HCT116 (cell line): ENCODE measurements around the gene FAM120A. TPM values are rescaled to one million over a fixed set of nuclear protein-coding genes. Genes with fewer than 3 reads are reported as not detected.

Source experiments
- ATAC-seq: fragments of 200-7000 bp; cut with Tn5 transposase; 2 replicates; pipeline ENCODE4 v1.9.1; 2020; ENCODE audit warnings: mild to moderate bottlenecking, moderate library complexity
- BruUV-seq: library from RNA; stranded (reverse); fragments of 400-500 nt; replicated peaks from 2 replicates; lab custom pipeline; 2021; lab: Mats Ljungman, UMichigan
- CTCF ChIA-PET: fragments of 300-600 bp; sonication (Branson Sonifier 250); formaldehyde crosslinking; loops from one replicate; lab custom pipeline; 2021; ENCODE audit warnings: antibody characterized with exemption; lab: Charles Lee
- POLR2A ChIA-PET: fragments of 300-600, 350-600 bp; sonication (Branson Sonifier 250); formaldehyde crosslinking; loops from one replicate; lab custom pipeline; 2021; ENCODE audit warnings: antibody characterized with exemption; lab: Charles Lee
- RAD21 ChIA-PET, 2 experiments: fragments of 300-600 bp; sonication (Branson Sonifier 250); formaldehyde crosslinking; loops; one replicate each; lab custom pipeline; 2023; ENCODE audit warnings: low total read pairs in 2 of 2; ENCODE audit not compliant: uncharacterized antibody in 2 of 2, unreplicated experiment in 2 of 2, low non-redundant PET in 1 of 2; lab: Charles Lee
- DNase-seq: peaks from one replicate; pipeline ENCODE4 v3.0.0-alpha.2; 2010; ENCODE audit warnings: low read depth, low spot score
- H2AFZ ChIP-seq: fragments of 200-600 bp; shearing (Covaris generic), sonication (generic); 2 replicates; pipeline ENCODE4 v1.6.1; 2017; ENCODE audit warnings: low read depth, mixed run types, mixed read lengths, antibody characterized with exemption, low read length; ENCODE audit not compliant: poor library complexity, severe bottlenecking
- H3K27ac ChIP-seq: 2 replicates; pipeline ENCODE4 v1.5.1; 2012; ENCODE audit warnings: low read depth, low read length
- H3K27me3 ChIP-seq: fragments of 200-600 bp; sonication (generic); 2 replicates; pipeline ENCODE4 v1.6.1; 2016; ENCODE audit warnings: mixed run types, low read length, mixed read lengths; ENCODE audit not compliant: insufficient read depth
- H3K36me3 ChIP-seq, 2 experiments: fragments of 200-500 bp in 1 of 2; fragments of 200-600 bp in 1 of 2; sonication (Bioruptor generic) in 1 of 2; sonication (generic) in 1 of 2; 2 replicates each; pipeline versions ENCODE4 v1.5.1 to v1.6.1; 2014 to 2016; ENCODE audit warnings: low read length in 2 of 2, inconsistent platforms in 1 of 2, mixed read lengths in 1 of 2, mixed run types in 1 of 2; ENCODE audit not compliant: insufficient read depth in 2 of 2, control insufficient read depth in 1 of 2
- H3K4me1 ChIP-seq, 2 experiments: fragments of 200-600 bp in 1 of 2; sonication (generic) in 1 of 2; 2 replicates each; pipeline versions ENCODE4 v1.5.1 to v1.6.1; 2012 to 2017; ENCODE audit warnings: low read length in 2 of 2, inconsistent platforms in 1 of 2, mild to moderate bottlenecking in 1 of 2, mixed read lengths in 1 of 2, mixed run types in 1 of 2, moderate library complexity in 1 of 2; ENCODE audit not compliant: insufficient read depth in 2 of 2, control insufficient read depth in 1 of 2
- H3K4me2 ChIP-seq: fragments of 200-600 bp; sonication (generic); 2 replicates; pipeline ENCODE4 v1.6.1; 2017; ENCODE audit warnings: mixed run types, low read length, mixed read lengths
- H3K4me3 ChIP-seq, 2 experiments: fragments of 200-600 bp in 1 of 2; sonication (generic) in 1 of 2; replicated peaks in 1 of 2; 2 replicates each; pipeline ENCODE4 v1.5.1; 2011 to 2016; ENCODE audit warnings: low read length in 2 of 2, control low read depth in 1 of 2, low read depth in 1 of 2, mild to moderate bottlenecking in 1 of 2, mixed read lengths in 1 of 2, mixed run types in 1 of 2
- H3K79me2 ChIP-seq: fragments of 200-600 bp; sonication (generic); 2 replicates; pipeline ENCODE4 v1.6.1; 2017; ENCODE audit warnings: mild to moderate bottlenecking, mixed run types, low read length, moderate library complexity, mixed read lengths; ENCODE audit not compliant: insufficient read depth
- H3K9ac ChIP-seq: fragments of 200-600 bp; sonication (generic); 2 replicates; pipeline ENCODE4 v1.6.1; 2016; ENCODE audit warnings: low read length, mixed read lengths
- H3K9me2 ChIP-seq: fragments of 200-600 bp; sonication (generic), shearing (Covaris generic); 2 replicates; pipeline ENCODE4 v1.6.1; 2017; ENCODE audit warnings: mixed run types, mild to moderate bottlenecking, moderate library complexity; ENCODE audit not compliant: insufficient read depth
- H3K9me3 ChIP-seq, 2 experiments: fragments of 200-500 bp in 1 of 2; fragments of 200-600 bp in 1 of 2; sonication (Bioruptor generic) in 1 of 2; sonication (generic) in 1 of 2; 2 replicates each; pipeline ENCODE4 v1.6.1; 2014 to 2017; ENCODE audit warnings: low read length in 2 of 2, mixed read lengths in 2 of 2, inconsistent platforms in 1 of 2, low read depth in 1 of 2, mild to moderate bottlenecking in 1 of 2, mixed run types in 1 of 2, moderate library complexity in 1 of 2; ENCODE audit not compliant: control insufficient read depth in 1 of 2, insufficient read depth in 1 of 2
- H4K20me1 ChIP-seq: fragments of 200-600 bp; sonication (generic), shearing (Covaris generic); 2 replicates; pipeline ENCODE4 v1.6.1; 2017; ENCODE audit warnings: mixed run types, mild to moderate bottlenecking, moderate library complexity; ENCODE audit not compliant: insufficient read depth
- EZH2 ChIP-seq: fragments of 200-600 bp; sonication (generic); IDR thresholded peaks from 2 replicates; pipeline ENCODE4 v1.6.1; 2017; ENCODE audit warnings: antibody characterized with exemption, mixed run types
- ZNF274 ChIP-seq: fragments of 200-500 bp; sonication (Bioruptor generic); IDR thresholded peaks from 2 replicates; pipeline ENCODE4 v1.6.1; 2014; ENCODE audit warnings: mild to moderate bottlenecking, low read depth, low read length, inconsistent platforms
- intact Hi-C: fragments of 100-400 bp; cut with micrococcal nuclease; formaldehyde crosslinking; loops from 2 replicates; pipeline ENCODE4 v1.10.0; 2022
- total RNA-seq: library from RNA; stranded (reverse); gene quantifications from one replicate; pipeline ENCODE4 v1.2.1, GENCODE V29; 2021; ENCODE audit not compliant: unreplicated experiment
- TF ChIP-seq, protein P1 (sequence below): IDR thresholded peaks from 2 replicates; pipeline ENCODE4 v1.6.1; 2011; ENCODE audit warnings: mild to moderate bottlenecking, low read length, moderate library complexity; ENCODE audit not compliant: insufficient replicate concordance; ENCODE audit errors: extremely low read depth
- TF ChIP-seq, protein P2 (sequence below): IDR thresholded peaks from 2 replicates; pipeline ENCODE4 v1.6.1; 2012; ENCODE audit warnings: low read depth
- TF ChIP-seq, protein P3 (sequence below): IDR thresholded peaks from 2 replicates; pipeline ENCODE4 v1.6.1; 2012

Gene FAM120A
- total RNA-seq, 1 experiment from 2014 or later, result 122 TPM

DNA sequence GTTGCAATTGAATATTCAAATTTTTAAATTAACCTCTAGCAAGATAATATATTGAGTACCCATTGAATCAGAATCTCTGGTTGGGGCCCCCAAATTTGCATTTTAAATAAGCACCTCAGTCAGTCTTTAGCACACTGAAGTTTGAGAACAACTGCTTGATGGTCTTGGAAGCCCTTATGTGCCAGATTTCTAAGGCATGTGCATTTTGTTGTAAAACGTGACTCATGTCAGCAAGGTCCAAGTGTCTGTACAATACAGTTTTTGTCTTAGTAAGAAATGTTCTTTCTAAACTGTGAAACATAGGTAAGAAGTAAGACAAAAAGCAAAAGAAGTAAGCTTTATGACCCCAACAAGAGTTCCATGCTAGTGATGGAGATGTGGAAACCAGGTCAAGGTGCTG is 65.8 kb downstream of the FAM120A start:
- RAD21 ChIA-PET, result no interaction called here
- H3K9me3 ChIP-seq, result no peaks in the 10 kb centered on the region
- no peak for DNase-seq
- H3K9me2 ChIP-seq, result no peaks in the 10 kb centered on the region
- intact Hi-C loops, result no loop called here
- H3K79me2 ChIP-seq, result peaks cover 75% of the 10 kb centered on the region
- no peak overlapping the region for H3K4me2 ChIP-seq
- no peaks in the 10 kb centered on the region for H3K4me1 ChIP-seq
- H3K9ac ChIP-seq, result no peak overlapping the region
- no peak overlapping the region for H3K27ac ChIP-seq
- no TSS peak for BruUV-seq
- POLR2A ChIA-PET, result no interaction called here
- ATAC-seq, result no peak
- H2AFZ ChIP-seq, result no peak overlapping the region
- no peak overlapping the region for H3K4me3 ChIP-seq
- no peaks in the 10 kb centered on the region for H3K27me3 ChIP-seq
- CTCF ChIA-PET, result no interaction called here
- 0 out of 4 replicates have a peak, but pooled peaks cover 0 to 4% of the 10 kb centered on the region in 2 experiments for H3K36me3 ChIP-seq
- H4K20me1 ChIP-seq, result no peaks in the 10 kb centered on the region
- TF ChIP-seq ZNF274 (no peak), EZH2 (no peak)
- TF ChIP-seq, protein P1, sequence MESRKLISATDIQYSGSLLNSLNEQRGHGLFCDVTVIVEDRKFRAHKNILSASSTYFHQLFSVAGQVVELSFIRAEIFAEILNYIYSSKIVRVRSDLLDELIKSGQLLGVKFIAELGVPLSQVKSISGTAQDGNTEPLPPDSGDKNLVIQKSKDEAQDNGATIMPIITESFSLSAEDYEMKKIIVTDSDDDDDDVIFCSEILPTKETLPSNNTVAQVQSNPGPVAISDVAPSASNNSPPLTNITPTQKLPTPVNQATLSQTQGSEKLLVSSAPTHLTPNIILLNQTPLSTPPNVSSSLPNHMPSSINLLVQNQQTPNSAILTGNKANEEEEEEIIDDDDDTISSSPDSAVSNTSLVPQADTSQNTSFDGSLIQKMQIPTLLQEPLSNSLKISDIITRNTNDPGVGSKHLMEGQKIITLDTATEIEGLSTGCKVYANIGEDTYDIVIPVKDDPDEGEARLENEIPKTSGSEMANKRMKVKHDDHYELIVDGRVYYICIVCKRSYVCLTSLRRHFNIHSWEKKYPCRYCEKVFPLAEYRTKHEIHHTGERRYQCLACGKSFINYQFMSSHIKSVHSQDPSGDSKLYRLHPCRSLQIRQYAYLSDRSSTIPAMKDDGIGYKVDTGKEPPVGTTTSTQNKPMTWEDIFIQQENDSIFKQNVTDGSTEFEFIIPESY, result no peak
- TF ChIP-seq, protein P2, sequence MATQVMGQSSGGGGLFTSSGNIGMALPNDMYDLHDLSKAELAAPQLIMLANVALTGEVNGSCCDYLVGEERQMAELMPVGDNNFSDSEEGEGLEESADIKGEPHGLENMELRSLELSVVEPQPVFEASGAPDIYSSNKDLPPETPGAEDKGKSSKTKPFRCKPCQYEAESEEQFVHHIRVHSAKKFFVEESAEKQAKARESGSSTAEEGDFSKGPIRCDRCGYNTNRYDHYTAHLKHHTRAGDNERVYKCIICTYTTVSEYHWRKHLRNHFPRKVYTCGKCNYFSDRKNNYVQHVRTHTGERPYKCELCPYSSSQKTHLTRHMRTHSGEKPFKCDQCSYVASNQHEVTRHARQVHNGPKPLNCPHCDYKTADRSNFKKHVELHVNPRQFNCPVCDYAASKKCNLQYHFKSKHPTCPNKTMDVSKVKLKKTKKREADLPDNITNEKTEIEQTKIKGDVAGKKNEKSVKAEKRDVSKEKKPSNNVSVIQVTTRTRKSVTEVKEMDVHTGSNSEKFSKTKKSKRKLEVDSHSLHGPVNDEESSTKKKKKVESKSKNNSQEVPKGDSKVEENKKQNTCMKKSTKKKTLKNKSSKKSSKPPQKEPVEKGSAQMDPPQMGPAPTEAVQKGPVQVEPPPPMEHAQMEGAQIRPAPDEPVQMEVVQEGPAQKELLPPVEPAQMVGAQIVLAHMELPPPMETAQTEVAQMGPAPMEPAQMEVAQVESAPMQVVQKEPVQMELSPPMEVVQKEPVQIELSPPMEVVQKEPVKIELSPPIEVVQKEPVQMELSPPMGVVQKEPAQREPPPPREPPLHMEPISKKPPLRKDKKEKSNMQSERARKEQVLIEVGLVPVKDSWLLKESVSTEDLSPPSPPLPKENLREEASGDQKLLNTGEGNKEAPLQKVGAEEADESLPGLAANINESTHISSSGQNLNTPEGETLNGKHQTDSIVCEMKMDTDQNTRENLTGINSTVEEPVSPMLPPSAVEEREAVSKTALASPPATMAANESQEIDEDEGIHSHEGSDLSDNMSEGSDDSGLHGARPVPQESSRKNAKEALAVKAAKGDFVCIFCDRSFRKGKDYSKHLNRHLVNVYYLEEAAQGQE, result no peak
- TF ChIP-seq, protein P3, sequence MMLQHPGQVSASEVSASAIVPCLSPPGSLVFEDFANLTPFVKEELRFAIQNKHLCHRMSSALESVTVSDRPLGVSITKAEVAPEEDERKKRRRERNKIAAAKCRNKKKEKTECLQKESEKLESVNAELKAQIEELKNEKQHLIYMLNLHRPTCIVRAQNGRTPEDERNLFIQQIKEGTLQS, result no peak
- TF ChIP-seq, all 23 proteins: peak for 0
